ENCODE results near the gene ABCB10.

- TF ChIP-seq CTCF (IDR thresholded peaks at IDR 0.05; ENCODE audit: low read depth, low read length), result no peak
- no peak for TF ChIP-seq MAX (IDR thresholded peaks at IDR 0.05; ENCODE audit: low read depth, low read length)
- no peak for TF ChIP-seq POLR2A (IDR thresholded peaks at IDR 0.05; ENCODE audit: extremely low read depth, insufficient read length)
Observed at GRCh38 chr1:229579059-229579673, 20.7 kb upstream of the ABCB10 start.

All from NB4 (cell line).